ENCODE results near the gene CARMIL1.

Gene CARMIL1

DNA sequence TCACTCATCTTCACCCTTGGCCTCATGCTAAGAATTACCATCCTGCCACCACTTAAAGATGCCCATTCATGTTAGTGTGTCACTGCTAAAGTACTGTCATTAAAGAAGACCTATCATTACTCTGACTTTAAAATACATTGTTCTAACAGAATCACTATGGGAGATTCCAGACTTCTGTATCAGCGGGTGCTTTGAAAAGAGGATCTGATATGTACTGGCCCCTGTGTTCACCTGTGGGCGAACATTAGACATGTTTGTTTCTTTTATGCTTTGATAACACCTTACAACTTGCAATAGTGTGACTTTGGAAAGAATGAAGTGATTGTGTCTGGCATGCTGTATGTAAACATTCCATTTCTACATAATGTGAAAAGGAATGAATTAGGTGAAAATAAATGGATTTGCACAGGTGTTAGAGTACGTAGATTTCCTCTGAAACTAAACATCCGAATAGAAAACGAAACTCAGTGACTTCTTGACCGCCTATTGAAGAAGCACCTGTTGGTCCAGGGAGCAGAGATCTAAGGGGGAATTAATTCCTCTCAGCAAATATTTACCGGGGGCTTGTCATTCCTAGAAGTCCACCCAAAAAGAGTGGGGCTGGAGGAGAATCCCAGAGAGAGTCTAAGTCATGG, 132.3 kb downstream of the CARMIL1 start:
- no peak for DNase-seq (ENCODE audit: low read depth in 2 of 2)

- DNase-seq (ENCODE audit: low read depth in 2 of 2) = no peak
These were observed 134.2 kb downstream of the CARMIL1 start for GRCh38 chr6:25413207-25413905.

- DNase-seq (ENCODE audit: low read depth in 2 of 2) = no peak
These were observed 135.0 kb downstream of the CARMIL1 start for GRCh38 chr6:25414168-25414567.

- no peak for DNase-seq (ENCODE audit: low read depth in 2 of 2)
These were observed 135.6 kb downstream of the CARMIL1 start for GRCh38 chr6:25414755-25415154.

DNA sequence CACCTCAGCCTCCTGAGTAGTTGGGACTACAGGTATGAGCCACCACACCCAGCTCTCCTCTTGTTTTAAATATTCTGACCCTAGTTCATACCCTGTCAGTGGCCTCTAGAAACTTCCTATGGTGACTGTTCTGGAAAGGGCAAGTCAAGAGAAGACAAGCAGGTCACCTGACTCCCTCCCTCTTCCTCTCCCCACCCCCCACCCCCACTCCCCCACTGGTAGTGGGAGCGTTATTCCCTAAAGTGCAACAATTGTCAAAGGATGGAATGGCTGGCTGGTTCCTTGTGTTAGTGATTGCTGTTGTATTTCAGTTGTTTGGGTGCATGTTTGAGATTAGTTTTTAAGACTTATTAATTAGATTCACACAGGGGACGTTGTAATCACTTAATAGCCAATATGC, 136.1 kb downstream of the CARMIL1 start:
- DNase-seq (ENCODE audit: low read depth in 2 of 2) = no peak

GRCh38 chr6:25415701-25416100, 136.5 kb downstream of the CARMIL1 start:
- DNase-seq (ENCODE audit: low read depth in 2 of 2) = no peak

- DNase-seq (ENCODE audit: low read depth in 2 of 2) = no peak
These were observed 138.0 kb downstream of the CARMIL1 start for GRCh38 chr6:25417046-25417605.

DNA sequence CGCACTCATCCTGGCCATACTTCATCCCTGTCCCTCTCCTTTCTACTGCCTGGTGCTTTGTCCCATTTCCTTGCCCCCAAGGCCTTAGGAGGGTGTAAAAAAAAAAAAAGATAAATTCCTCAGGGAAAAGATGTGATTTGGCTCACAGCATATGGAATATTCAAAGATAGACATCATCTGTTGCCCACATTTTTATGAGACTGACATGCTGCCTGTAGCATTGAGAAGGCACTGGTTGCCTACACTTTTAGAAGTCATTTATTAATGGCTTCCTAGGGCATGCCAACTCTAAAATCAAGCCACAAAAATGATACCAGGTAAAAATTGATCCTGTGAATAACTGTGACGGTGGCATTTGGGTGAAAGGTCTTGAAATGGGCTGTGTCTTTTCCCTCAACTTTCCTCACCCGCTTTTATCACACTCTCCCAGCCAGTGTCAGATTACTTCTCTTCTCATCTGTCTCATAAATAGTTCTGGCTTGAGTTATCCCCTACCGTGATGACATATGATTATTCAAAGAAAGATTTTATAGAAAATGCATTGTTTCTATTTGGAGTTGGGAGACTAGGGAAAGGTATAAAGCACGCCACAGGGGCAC, 139.4 kb downstream of the CARMIL1 start:
- no peak for DNase-seq (ENCODE audit: low read depth in 2 of 2)

- DNase-seq (ENCODE audit: low read depth in 2 of 2) = no peak
These were observed 140.7 kb downstream of the CARMIL1 start for GRCh38 chr6:25419879-25420278.

DNA sequence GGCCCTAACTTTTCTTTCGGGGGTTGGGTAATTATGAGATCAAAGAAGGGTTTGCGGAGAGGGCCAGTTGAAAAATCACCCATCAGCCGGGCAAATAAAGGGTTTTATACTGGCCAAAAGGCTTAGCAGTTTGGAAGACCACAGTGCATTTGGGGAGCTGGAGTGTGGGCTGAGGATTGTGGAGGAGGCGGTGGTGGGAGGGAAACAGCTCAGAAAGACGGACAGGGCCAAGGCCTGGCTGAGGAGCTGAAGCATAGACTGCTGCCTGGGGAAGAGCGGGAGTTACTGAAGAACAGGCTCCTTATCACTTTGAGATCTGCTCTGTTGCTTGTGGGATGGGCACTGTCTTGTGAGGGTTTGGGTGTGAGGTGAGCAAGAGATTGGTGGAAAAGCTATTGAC, 144.2 kb downstream of the CARMIL1 start:
- DNase-seq (ENCODE audit: low read depth in 2 of 2) = no peak

- DNase-seq (ENCODE audit: low read depth in 2 of 2) = no peak
These were observed 145.1 kb downstream of the CARMIL1 start for GRCh38 chr6:25424303-25424702.

GRCh38 chr6:25427549-25427948, 148.4 kb downstream of the CARMIL1 start:
- no peak for DNase-seq (ENCODE audit: low read depth in 2 of 2)

GRCh38 chr6:25428758-25429317, 149.7 kb downstream of the CARMIL1 start:
- DNase-seq (ENCODE audit: low read depth in 2 of 2) = no peak

- no peak for DNase-seq (ENCODE audit: low read depth in 2 of 2)
These were observed 152.3 kb downstream of the CARMIL1 start for GRCh38 chr6:25431306-25431974.

DNA sequence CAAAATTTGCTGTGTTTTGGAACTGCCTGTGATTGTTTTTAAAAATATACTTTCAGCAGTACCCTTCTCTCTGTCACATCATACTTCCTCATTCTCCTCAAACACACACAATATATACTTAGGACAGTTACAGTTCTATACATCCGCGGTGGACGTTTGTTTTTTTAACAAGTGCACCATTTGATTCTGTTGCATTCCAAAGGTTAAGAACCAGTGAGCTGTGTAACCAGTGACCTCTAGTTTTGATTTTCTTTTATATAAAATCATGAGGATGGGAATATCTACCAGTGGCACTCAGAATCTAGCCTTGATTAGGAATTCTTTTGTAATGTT, 152.8 kb downstream of the CARMIL1 start:
- DNase-seq (ENCODE audit: low read depth in 2 of 2) = no peak

- no peak for DNase-seq (ENCODE audit: low read depth in 2 of 2)
These were observed 155.7 kb downstream of the CARMIL1 start for GRCh38 chr6:25434921-25435320.

DNA sequence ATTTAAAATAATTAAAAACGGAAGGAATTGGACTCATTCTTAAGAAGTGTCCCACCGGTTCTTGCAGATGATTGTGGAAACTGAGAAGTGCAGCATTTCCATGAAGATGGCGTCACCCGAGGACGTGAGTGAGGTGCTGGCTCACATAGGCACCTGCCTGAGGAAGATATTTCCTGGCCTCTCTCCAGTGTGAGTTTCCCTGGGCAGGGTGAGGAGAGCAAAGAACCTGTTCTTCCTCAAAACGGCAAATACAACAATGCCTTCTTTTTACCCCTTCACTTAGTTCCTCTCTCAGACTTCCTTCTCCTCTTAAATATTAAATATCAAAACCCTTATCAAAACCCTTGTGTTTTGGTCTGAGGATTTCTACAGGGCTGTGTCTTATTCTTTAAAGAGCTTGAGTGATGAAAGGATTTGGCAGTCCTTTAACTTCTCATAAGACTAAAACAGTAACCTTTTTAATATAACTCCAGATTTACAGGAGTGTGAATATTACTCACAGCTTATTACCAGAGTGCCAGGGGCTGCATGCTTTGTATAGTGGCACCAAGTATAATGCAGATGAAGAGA, 156.3 kb downstream of the CARMIL1 start:
- DNase-seq (ENCODE audit: low read depth in 2 of 2) = no peak

- no peak for DNase-seq (ENCODE audit: low read depth in 2 of 2)
These were observed 157.6 kb downstream of the CARMIL1 start for GRCh38 chr6:25436760-25437159.

GRCh38 chr6:25439368-25439767, 160.2 kb downstream of the CARMIL1 start:
- no peak for DNase-seq (ENCODE audit: low read depth in 2 of 2)

GRCh38 chr6:25441663-25442270, 162.6 kb downstream of the CARMIL1 start:
- no peak for DNase-seq (ENCODE audit: low read depth in 2 of 2)

- DNase-seq (ENCODE audit: low read depth in 2 of 2) = no peak
These were observed 163.7 kb downstream of the CARMIL1 start for GRCh38 chr6:25442898-25443297.
